Ascending aorta (tissue), 2 donors: Measurements from ENCODE around the gene SNTG2. TPM values are rescaled to one million over a fixed set of nuclear protein-coding genes. Genes with fewer than 3 reads are reported as not detected.

Experiments
- DNase-seq, 2 donors: peaks; one replicate each; pipeline ENCODE4 v3.0.0-alpha.2; 2019; ENCODE audit warnings: low spot score in 2 of 2
- H3K27ac ChIP-seq, 2 donors: fragments of 200-600 bp; sonication (generic); one replicate each; pipeline ENCODE4 v1.5.1; 2016 to 2017; ENCODE audit warnings: mild to moderate bottlenecking in 1 of 2
- H3K27me3 ChIP-seq: fragments of 200-600 bp; sonication (generic); one replicate; pipeline ENCODE4 v1.5.1; 2017
- H3K36me3 ChIP-seq, 2 donors: fragments of 200-600 bp; sonication (generic); one replicate each; pipeline ENCODE4 v1.5.1; 2016
- H3K4me1 ChIP-seq, 2 donors: fragments of 200-600 bp; sonication (generic); one replicate each; pipeline ENCODE4 v1.5.1; 2016 to 2017; ENCODE audit warnings: mild to moderate bottlenecking in 1 of 2
- H3K4me3 ChIP-seq, 2 donors: fragments of 200-600 bp; sonication (generic); one replicate each; pipeline ENCODE4 v1.5.1; 2016 to 2017; ENCODE audit warnings: mild to moderate bottlenecking in 1 of 2
- H3K9me3 ChIP-seq, 2 donors: fragments of 200-600 bp; sonication (generic); one replicate each; pipeline ENCODE4 v1.5.1; 2016
- CTCF ChIP-seq, 3 experiments: fragments of 200-600 bp in 2 of 3; fragments of 450-650 bp in 1 of 3; sonication (generic) in 2 of 3; IDR thresholded peaks; one replicate each; pipeline ENCODE4 v1.5.1; 2016 to 2019; ENCODE audit warnings: antibody characterized with exemption in 3 of 3, mild to moderate bottlenecking in 1 of 3, moderate library complexity in 1 of 3
- intact Hi-C: fragments of 100-400 bp; cut with DNase I; formaldehyde crosslinking; loops from one replicate; pipeline ENCODE4 v1.15.1; 2023
- total RNA-seq: library from RNA; depleted of rRNA; stranded (reverse); fragments of >200 nt; gene quantifications from one replicate; pipeline ENCODE4 v1.1.0, GENCODE V29; 2016

SNTG2 gene
- total RNA-seq, 1 donor from 2014 or later, result 9.9 TPM

- DNase-seq, result no peak
- Histone ChIP-seq H3K27ac (no peak overlapping the region), H3K4me3 (no peak overlapping the region), H3K27me3 (no peaks in the 10 kb centered on the region), H3K9me3 (no peaks in the 10 kb centered on the region), H3K4me1 (no peaks in the 10 kb centered on the region), H3K36me3 (no peaks in the 10 kb centered on the region)
- TF ChIP-seq CTCF (IDR thresholded peaks at IDR 0.05), result no peak
- intact Hi-C loops, result no loop called here
Observed at GRCh38 chr2:1360144-1360543, 409.5 kb downstream of the SNTG2 start.

DNA sequence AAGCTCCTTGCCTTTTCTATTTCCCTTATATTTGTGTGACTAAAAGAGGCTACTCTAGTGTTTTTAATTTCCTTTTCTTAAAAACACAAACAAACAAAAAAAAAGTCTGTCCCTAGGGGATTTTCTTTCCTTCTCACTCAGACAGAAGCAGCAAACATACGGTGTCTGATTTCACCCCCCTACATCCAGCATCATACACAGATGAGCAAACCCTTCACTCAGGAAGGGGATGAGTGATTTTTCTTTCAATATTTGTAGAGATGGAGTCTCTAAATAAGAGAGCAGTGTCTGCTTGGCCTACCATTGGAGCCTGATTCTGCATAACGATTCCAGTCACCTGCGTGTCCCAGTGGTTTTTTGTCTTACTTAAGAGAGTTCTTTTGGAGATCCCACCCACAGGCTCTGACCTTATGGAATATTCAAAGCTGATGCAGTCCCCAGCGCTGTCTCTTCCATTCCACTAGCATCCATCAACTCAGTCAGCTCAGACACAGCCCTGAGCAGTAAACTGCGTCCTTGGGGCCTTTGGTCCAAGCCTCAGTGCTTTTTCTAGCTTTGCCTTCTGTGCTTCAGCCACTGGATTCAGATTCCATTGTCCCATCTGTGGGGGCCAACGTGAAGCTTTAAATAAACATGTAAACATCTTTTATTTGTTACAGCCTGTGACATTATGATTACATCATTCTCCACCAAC is 410.1 kb downstream of the SNTG2 start:
- H3K9me3 ChIP-seq, result no peaks in the 10 kb centered on the region
- no peaks in the 10 kb centered on the region for H3K4me1 ChIP-seq
- no peaks in the 10 kb centered on the region for H3K27me3 ChIP-seq
- no peak overlapping the region for H3K27ac ChIP-seq
- no peak overlapping the region for H3K4me3 ChIP-seq
- no peak for TF ChIP-seq CTCF (IDR thresholded peaks at IDR 0.05)
- intact Hi-C loops, result no loop called here
- no peak for DNase-seq
- no peaks in the 10 kb centered on the region for H3K36me3 ChIP-seq

GRCh38 chr2:1363367-1363766 is 412.7 kb downstream of the SNTG2 start:
- Histone ChIP-seq H3K27me3 (no peaks in the 10 kb centered on the region), H3K9me3 (no peaks in the 10 kb centered on the region), H3K4me1 (no peaks in the 10 kb centered on the region), H3K27ac (no peak overlapping the region), H3K36me3 (no peaks in the 10 kb centered on the region), H3K4me3 (no peak overlapping the region)
- TF ChIP-seq CTCF (IDR thresholded peaks at IDR 0.05), result no peak
- no peak for DNase-seq
- intact Hi-C loops, result no loop called here

GRCh38 chr2:1366546-1367134 is 416.0 kb downstream of the SNTG2 start:
- Histone ChIP-seq H3K4me3 (no peak overlapping the region), H3K9me3 (no peaks in the 10 kb centered on the region), H3K27me3 (no peaks in the 10 kb centered on the region), H3K36me3 (no peaks in the 10 kb centered on the region), H3K27ac (no peak overlapping the region), H3K4me1 (no peaks in the 10 kb centered on the region)
- TF ChIP-seq CTCF (IDR thresholded peaks at IDR 0.05), result no peak
- intact Hi-C loops, result no loop called here
- no peak for DNase-seq

DNA sequence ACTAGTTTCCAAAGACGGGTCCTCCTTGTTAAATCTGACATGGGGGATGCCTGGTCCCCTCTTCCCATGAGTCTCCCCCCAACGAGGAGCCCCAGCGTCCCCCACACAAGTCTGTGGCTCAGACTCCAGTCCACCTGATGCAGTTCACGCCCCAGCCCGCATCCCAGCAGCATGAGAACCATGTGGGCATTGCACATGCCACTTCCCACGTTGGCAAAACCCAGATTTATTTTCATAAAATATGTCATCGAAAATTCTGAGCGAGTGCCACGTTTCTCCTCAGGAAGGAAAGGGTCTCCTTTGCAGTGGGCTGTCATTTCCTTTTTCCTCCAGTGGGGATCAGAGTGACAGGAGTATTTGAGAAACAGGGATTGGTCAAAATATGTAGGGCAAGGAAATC is 417.0 kb downstream of the SNTG2 start:
- Histone ChIP-seq H3K4me1 (no peaks in the 10 kb centered on the region), H3K9me3 (no peaks in the 10 kb centered on the region), H3K27ac (no peak overlapping the region), H3K27me3 (no peaks in the 10 kb centered on the region), H3K36me3 (no peaks in the 10 kb centered on the region), H3K4me3 (no peak overlapping the region)
- DNase-seq, result no peak
- intact Hi-C loops, result no loop called here
- TF ChIP-seq CTCF (IDR thresholded peaks at IDR 0.05), result no peak
